ENCODE data around the gene GRB10.

Gene GRB10

GRCh38 chr7:50592940-50593339 is 189.8 kb downstream of the GRB10 start:
- no peak overlapping the region for H3K4me3 ChIP-seq (replicated peaks; ENCODE audit: low read depth, low read length)
- no peaks in the 10 kb centered on the region for H3K36me3 ChIP-seq (ENCODE audit: control insufficient read depth, insufficient read depth, low read length)
- no peak for DNase-seq (ENCODE audit: extremely low read depth, insufficient read length)

GRCh38 chr7:50591480-50592438 is 190.9 kb downstream of the GRB10 start:
- Histone ChIP-seq H3K27me3 (replicated peaks; ENCODE audit: control insufficient read depth, insufficient read depth, low read length) (peaks cover 2% of the 10 kb centered on the region; the same call in 1 of the 2 replicates), H3K4me3 (replicated peaks; ENCODE audit: low read depth, low read length) (no peak overlapping the region), H3K36me3 (ENCODE audit: control insufficient read depth, insufficient read depth, low read length) (no peaks in the 10 kb centered on the region)
- no peak for DNase-seq (ENCODE audit: extremely low read depth, insufficient read length)
- TF ChIP-seq CTCF (IDR thresholded peaks at IDR 0.05; ENCODE audit: insufficient read depth, low read length, poor library complexity, severe bottlenecking), result no peak

More at GRCh38 chr7:50592940-50593339, 189.8 kb downstream of the GRB10 start:
- TF ChIP-seq CTCF (IDR thresholded peaks at IDR 0.05; ENCODE audit: insufficient read depth, low read length, poor library complexity, severe bottlenecking), result no peak
- H3K27me3 ChIP-seq (replicated peaks; ENCODE audit: control insufficient read depth, insufficient read depth, low read length), result peaks cover 2% of the 10 kb centered on the region; the same call in 1 of the 2 replicates

- no peak for DNase-seq (ENCODE audit: extremely low read depth, insufficient read length)
- H3K36me3 ChIP-seq (ENCODE audit: control insufficient read depth, insufficient read depth, low read length), result no peaks in the 10 kb centered on the region
- TF ChIP-seq CTCF (IDR thresholded peaks at IDR 0.05; ENCODE audit: insufficient read depth, low read length, poor library complexity, severe bottlenecking), result no peak
- peaks cover 2% of the 10 kb centered on the region; the same call in 1 of the 2 replicates for H3K27me3 ChIP-seq (replicated peaks; ENCODE audit: control insufficient read depth, insufficient read depth, low read length)
- no peak overlapping the region for H3K4me3 ChIP-seq (replicated peaks; ENCODE audit: low read depth, low read length)
Measured at GRCh38 chr7:50591098-50591479, 191.6 kb downstream of the GRB10 start.

GRCh38 chr7:50590535-50590934 is 192.2 kb downstream of the GRB10 start:
- no peak for DNase-seq (ENCODE audit: extremely low read depth, insufficient read length)
- no peak for TF ChIP-seq CTCF (IDR thresholded peaks at IDR 0.05; ENCODE audit: insufficient read depth, low read length, poor library complexity, severe bottlenecking)
- Histone ChIP-seq H3K4me3 (replicated peaks; ENCODE audit: low read depth, low read length) (no peak overlapping the region), H3K27me3 (replicated peaks; ENCODE audit: control insufficient read depth, insufficient read depth, low read length) (peaks cover 2% of the 10 kb centered on the region; the same call in 1 of the 2 replicates), H3K36me3 (ENCODE audit: control insufficient read depth, insufficient read depth, low read length) (no peaks in the 10 kb centered on the region)

GRCh38 chr7:50589364-50589763 is 193.3 kb downstream of the GRB10 start:
- TF ChIP-seq CTCF (IDR thresholded peaks at IDR 0.05; ENCODE audit: insufficient read depth, low read length, poor library complexity, severe bottlenecking), result no peak
- no peaks in the 10 kb centered on the region for H3K36me3 ChIP-seq (ENCODE audit: control insufficient read depth, insufficient read depth, low read length)
- peaks cover 2% of the 10 kb centered on the region; the same call in 1 of the 2 replicates for H3K27me3 ChIP-seq (replicated peaks; ENCODE audit: control insufficient read depth, insufficient read depth, low read length)
- no peak for DNase-seq (ENCODE audit: extremely low read depth, insufficient read length)
- H3K4me3 ChIP-seq (replicated peaks; ENCODE audit: low read depth, low read length), result no peak overlapping the region

Measured in GM06990 (cell line).